ENCODE results near the gene SKP1.

DNA sequence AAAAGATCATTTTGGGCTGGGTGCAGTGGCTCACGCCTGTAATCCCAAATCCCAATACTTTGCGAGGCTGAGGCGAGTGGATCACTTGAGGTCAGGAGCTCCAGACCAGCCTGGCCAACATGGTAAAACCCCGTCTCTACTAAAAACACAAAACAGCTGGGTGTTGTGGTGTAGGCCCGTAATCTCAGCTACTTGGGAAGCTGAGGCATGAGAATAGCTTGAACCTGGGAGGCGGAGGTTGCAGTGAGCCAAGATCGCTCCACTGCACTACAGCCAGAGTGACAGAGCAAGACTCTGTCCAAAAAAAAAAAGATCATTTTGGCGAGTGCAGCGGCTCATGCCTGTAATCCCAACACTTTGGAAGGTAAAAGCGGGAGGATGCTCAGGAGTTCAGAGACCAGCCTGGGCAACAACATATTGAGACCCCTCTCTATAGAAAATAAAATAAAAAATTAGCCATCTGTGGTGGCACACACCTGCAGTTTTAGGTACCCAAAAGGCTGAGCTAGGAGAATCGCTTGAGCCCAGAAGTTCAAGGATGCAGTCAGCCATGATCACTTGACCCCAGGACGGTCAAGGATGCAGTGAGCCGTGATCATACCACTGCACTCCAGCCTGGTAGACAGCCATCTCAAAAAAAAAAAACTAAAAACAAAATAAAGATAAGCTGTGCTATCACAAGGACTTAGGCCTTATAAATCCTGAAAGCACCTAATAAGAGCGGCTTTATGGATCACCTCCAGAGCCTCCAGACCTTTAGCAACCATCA lies 32.9 kb upstream of the SKP1 start:
- TF ChIP-seq, protein P1, sequence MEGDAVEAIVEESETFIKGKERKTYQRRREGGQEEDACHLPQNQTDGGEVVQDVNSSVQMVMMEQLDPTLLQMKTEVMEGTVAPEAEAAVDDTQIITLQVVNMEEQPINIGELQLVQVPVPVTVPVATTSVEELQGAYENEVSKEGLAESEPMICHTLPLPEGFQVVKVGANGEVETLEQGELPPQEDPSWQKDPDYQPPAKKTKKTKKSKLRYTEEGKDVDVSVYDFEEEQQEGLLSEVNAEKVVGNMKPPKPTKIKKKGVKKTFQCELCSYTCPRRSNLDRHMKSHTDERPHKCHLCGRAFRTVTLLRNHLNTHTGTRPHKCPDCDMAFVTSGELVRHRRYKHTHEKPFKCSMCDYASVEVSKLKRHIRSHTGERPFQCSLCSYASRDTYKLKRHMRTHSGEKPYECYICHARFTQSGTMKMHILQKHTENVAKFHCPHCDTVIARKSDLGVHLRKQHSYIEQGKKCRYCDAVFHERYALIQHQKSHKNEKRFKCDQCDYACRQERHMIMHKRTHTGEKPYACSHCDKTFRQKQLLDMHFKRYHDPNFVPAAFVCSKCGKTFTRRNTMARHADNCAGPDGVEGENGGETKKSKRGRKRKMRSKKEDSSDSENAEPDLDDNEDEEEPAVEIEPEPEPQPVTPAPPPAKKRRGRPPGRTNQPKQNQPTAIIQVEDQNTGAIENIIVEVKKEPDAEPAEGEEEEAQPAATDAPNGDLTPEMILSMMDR (conservative IDR thresholded peaks at IDR 0.05; ENCODE audit: low read length): no peak
- TF ChIP-seq EZH2phosphoT487 (IDR thresholded peaks at IDR 0.05; ENCODE audit: borderline replicate concordance): no peak

Measured in Loucy (cell line).